Lower lobe of right lung (tissue), 2 donors: Measurements from ENCODE around the gene WFIKKN2. TPM values are rescaled to one million over a fixed set of nuclear protein-coding genes. Genes with fewer than 3 reads are reported as not detected.

ENCODE experiments used
- ATAC-seq, 2 donors: fragments of 200-7000 bp; cut with Tn5 transposase; one replicate each; pipeline ENCODE4 v1.9.1; 2020 to 2022; ENCODE audit warnings: mild to moderate bottlenecking in 2 of 2, moderate library complexity in 2 of 2
- DNase-seq: peaks from one replicate; pipeline ENCODE4 v3.0.0-alpha.2; 2020
- H3K27ac ChIP-seq: fragments of 200-600 bp; one replicate; pipeline ENCODE4 v1.8.0; 2022
- H3K27me3 ChIP-seq: fragments of 200-600 bp; one replicate; pipeline ENCODE4 v1.8.0; 2022; ENCODE audit warnings: low read depth
- H3K36me3 ChIP-seq: fragments of 200-600 bp; one replicate; pipeline ENCODE4 v1.8.0; 2022; ENCODE audit warnings: mild to moderate bottlenecking
- H3K4me1 ChIP-seq: fragments of 200-600 bp; one replicate; pipeline ENCODE4 v1.8.0; 2022
- H3K4me3 ChIP-seq: fragments of 200-600 bp; one replicate; pipeline ENCODE4 v1.8.0; 2022; ENCODE audit warnings: mild to moderate bottlenecking
- H3K9me3 ChIP-seq: fragments of 200-600 bp; one replicate; pipeline ENCODE4 v1.8.0; 2022
- intact Hi-C: fragments of 100-400 bp; cut with DNase I; formaldehyde crosslinking; loops from one replicate; pipeline ENCODE4 v1.11.0; 2022
- total RNA-seq: library from RNA; stranded (reverse); fragmentation: NEBNext Ultra II Directional; extraction: Animal tissue kit (Norgen Biotek cat#: 25700); gene quantifications from one replicate; pipeline ENCODE4 v1.2.1, GENCODE V29; 2021
- TF ChIP-seq, protein P1 (sequence below): fragments of 200-600 bp; IDR thresholded peaks from one replicate; pipeline ENCODE4 v1.8.0; 2022; ENCODE audit warnings: antibody characterized with exemption, mild to moderate bottlenecking
- donor health status: DM: no; HTN: yes; CAD: no; lungs with severe emphysema.

Gene WFIKKN2
- total RNA-seq, 1 donor from 2014 or later: 0.35 TPM

DNA sequence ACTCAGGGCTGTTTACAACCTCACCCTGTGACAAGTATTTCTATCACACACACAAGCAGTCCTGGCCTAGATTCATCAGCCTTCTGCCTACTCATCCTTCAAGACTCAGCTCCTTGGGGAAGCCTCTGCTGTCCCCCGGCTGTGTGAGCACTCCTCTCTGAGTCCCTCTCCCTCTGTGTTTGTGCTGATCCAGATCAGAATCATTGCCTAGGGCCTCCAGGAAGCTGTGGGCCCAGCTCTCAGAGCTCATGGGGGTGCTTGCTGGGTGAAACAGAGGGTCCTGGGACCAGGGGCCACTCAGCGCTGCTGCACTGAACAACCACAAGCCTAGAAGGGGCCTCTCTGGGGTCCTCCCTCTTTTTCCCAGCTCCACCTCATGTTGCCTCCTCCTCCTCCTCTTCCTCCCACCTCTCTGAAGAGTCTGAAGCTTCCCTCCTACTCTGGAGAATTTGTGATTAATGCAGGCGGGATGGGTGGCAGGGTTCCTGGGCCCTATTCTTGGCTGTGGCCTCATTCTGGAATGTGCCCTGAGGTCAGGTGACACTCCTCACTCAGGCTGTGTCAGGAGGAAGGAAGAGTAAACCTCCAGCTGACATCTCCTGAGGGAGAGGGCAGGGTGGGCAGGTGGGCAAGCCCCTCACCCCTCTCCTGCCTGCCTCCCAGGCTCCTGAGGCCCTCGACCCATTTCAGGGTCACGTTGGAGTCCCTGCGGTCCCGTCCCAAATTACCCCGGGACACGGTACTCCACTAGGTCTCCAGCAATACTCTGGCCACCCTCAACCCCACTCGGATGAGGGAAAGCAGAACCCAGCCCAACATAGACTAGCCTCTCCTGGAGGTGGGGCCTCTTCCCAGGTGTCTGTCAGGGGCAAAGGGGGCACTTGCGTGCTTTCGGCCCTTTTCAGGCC is 10.1 kb downstream of the WFIKKN2 start:
- Histone ChIP-seq H3K27ac (no peak overlapping the region), H3K4me3 (no peak overlapping the region), H3K36me3 (no peaks in the 10 kb centered on the region), H3K4me1 (no peaks in the 10 kb centered on the region), H3K27me3 (no peaks in the 10 kb centered on the region), H3K9me3 (no peaks in the 10 kb centered on the region)
- intact Hi-C loops: no loop called here
- DNase-seq (no peak), ATAC-seq (peak; percentile 7 to 49)
- TF ChIP-seq, protein P1, sequence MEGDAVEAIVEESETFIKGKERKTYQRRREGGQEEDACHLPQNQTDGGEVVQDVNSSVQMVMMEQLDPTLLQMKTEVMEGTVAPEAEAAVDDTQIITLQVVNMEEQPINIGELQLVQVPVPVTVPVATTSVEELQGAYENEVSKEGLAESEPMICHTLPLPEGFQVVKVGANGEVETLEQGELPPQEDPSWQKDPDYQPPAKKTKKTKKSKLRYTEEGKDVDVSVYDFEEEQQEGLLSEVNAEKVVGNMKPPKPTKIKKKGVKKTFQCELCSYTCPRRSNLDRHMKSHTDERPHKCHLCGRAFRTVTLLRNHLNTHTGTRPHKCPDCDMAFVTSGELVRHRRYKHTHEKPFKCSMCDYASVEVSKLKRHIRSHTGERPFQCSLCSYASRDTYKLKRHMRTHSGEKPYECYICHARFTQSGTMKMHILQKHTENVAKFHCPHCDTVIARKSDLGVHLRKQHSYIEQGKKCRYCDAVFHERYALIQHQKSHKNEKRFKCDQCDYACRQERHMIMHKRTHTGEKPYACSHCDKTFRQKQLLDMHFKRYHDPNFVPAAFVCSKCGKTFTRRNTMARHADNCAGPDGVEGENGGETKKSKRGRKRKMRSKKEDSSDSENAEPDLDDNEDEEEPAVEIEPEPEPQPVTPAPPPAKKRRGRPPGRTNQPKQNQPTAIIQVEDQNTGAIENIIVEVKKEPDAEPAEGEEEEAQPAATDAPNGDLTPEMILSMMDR: no peak

DNA sequence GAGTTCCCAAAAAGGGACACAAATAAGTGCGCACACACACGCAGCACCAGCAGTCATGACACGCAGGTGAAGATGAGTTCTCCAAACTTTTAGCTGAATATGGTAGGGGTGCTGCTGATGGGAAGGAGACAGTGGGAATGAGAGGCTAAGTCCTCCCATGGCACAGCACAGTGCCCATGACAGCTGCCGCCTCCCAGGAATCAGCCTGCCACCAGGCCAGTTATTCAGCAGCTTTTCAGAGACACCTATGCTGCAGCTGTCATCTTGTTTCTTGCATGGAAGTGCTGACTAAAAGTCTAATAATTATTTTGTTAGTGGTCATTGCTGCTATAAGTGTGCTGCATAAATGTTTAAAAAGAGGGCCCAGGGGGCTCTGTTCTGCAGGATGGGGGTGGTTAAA is 12.2 kb downstream of the WFIKKN2 start:
- H3K9me3 ChIP-seq: no peaks in the 10 kb centered on the region
- H3K4me1 ChIP-seq: peaks cover 8% of the 10 kb centered on the region

DNA sequence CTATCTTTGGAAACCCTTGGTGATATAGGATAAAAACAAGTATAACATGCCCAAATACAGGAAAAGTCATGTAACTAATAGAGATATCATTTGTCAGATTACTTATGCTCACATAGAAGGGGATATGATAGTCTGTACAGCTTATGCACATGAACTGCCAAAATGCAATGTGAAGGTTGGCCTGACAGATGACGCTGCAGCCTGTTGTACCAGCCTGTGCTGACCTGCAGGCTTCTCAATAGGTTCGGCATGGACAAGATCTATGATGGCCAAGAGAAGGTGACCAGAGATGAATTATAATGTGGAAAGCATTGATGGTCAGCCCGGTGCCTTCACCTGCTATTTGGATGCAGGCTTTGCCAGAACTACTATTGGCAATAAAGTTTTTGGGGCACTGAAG is 12.7 kb downstream of the WFIKKN2 start:
- Histone ChIP-seq H3K4me1 (peaks cover 8% of the 10 kb centered on the region), H3K27me3 (no peaks in the 10 kb centered on the region), H3K27ac (no peak overlapping the region), H3K36me3 (no peaks in the 10 kb centered on the region), H3K9me3 (no peaks in the 10 kb centered on the region), H3K4me3 (no peak overlapping the region)
- DNase-seq (no peak), ATAC-seq (no peak)
- TF ChIP-seq, protein P1: no peak
- intact Hi-C loops: no loop called here

More for the DNA sequence above, 12.2 kb downstream of the WFIKKN2 start:
- intact Hi-C loops: no loop called here
- DNase-seq (no peak), ATAC-seq (no peak)
- Histone ChIP-seq H3K27me3 (no peaks in the 10 kb centered on the region), H3K4me3 (no peak overlapping the region), H3K27ac (no peak overlapping the region), H3K36me3 (no peaks in the 10 kb centered on the region)
- TF ChIP-seq, protein P1: no peak

DNA sequence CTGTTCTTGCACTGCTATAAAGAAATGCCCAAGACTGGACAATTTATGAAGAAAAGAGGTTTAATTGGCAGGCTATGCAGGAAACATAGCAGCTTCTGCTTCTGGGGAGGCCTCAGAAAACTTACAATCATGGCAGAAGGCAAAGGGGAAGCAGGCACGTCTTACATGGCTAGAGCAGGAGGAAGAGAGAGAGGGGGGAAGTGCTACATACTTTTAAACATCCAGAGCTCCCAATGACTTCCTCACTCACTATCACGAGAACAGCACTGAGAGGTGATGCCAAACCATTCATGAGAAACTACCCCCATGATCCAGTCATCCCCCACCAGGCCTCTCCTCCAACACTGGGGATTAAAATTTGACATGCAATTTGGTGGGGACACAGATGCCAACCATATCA is 13.3 kb downstream of the WFIKKN2 start:
- Histone ChIP-seq H3K4me1 (peaks cover 14% of the 10 kb centered on the region), H3K9me3 (no peaks in the 10 kb centered on the region), H3K36me3 (no peaks in the 10 kb centered on the region), H3K27ac (no peak overlapping the region), H3K27me3 (no peaks in the 10 kb centered on the region), H3K4me3 (no peak overlapping the region)
- intact Hi-C loops: no loop called here
- DNase-seq: no peak
- TF ChIP-seq, protein P1: no peak
- no peak for ATAC-seq

DNA sequence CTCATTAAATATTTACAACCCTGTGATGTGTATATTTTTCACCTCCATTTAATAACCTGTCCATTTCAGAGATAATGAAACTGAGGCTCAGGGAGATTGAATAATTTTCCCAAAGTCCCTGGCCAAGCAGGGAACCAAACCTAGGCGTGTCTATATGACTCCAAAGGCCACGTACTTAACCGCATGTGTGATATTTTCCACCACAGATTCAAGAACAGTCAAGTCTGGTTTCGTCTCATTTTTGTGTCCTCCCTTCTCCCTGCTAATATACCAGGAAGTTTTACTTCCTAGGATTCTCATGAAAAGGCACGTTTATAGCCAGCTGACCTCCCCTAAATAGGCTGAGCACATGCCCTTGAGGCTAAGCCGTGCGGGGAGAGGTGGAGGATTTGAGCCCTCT is 15.3 kb downstream of the WFIKKN2 start:
- TF ChIP-seq, protein P1: no peak
- peaks cover 29% of the 10 kb centered on the region for H3K4me1 ChIP-seq
- no peaks in the 10 kb centered on the region for H3K36me3 ChIP-seq
- DNase-seq: no peak
- intact Hi-C loops: loop anchor here (5.0 kb wide), 1 partner anchor 102 kb away; no protein-coding TSS in a partner anchor
- H3K9me3 ChIP-seq: no peaks in the 10 kb centered on the region
- no peaks in the 10 kb centered on the region for H3K27me3 ChIP-seq
- no peak for ATAC-seq
- H3K4me3 ChIP-seq: no peak overlapping the region
- no peak overlapping the region for H3K27ac ChIP-seq
